PFSK-1 (cell line): ENCODE measurements around the gene CDC34.

Experiments used
- FOXP2 ChIP-seq: optimal IDR thresholded peaks from 2 replicates; pipeline ENCODE3; 2011; ENCODE audit warnings: borderline replicate concordance, control low read depth, inconsistent platforms; ENCODE audit not compliant: insufficient read depth; ENCODE audit errors: extremely low read length, extremely low read depth
- POLR2AphosphoS5 ChIP-seq: IDR thresholded peaks from 2 replicates; pipeline ENCODE4 v1.6.1; 2012; ENCODE audit warnings: low read depth, mild to moderate bottlenecking, control low read depth, low read length, moderate library complexity
- REST ChIP-seq, 2 experiments: IDR thresholded peaks; 2 replicates each; pipeline versions ENCODE4 v1.6.1 to v1.8.0; 2011 to 2012; ENCODE audit warnings: low read depth in 2 of 2, low read length in 2 of 2, control low read depth in 1 of 2, inconsistent platforms in 1 of 2, mild to moderate bottlenecking in 1 of 2, moderate library complexity in 1 of 2; ENCODE audit not compliant: insufficient read depth in 1 of 2
- SIN3A ChIP-seq: IDR thresholded peaks from 2 replicates; pipeline ENCODE4 v1.6.1; 2012; ENCODE audit warnings: mild to moderate bottlenecking, low read length, moderate library complexity, borderline replicate concordance; ENCODE audit not compliant: insufficient read depth
- TAF1 ChIP-seq: IDR thresholded peaks from 2 replicates; pipeline ENCODE4 v1.6.1; 2012; ENCODE audit warnings: low read length, control low read depth, borderline replicate concordance; ENCODE audit not compliant: insufficient read depth

DNA sequence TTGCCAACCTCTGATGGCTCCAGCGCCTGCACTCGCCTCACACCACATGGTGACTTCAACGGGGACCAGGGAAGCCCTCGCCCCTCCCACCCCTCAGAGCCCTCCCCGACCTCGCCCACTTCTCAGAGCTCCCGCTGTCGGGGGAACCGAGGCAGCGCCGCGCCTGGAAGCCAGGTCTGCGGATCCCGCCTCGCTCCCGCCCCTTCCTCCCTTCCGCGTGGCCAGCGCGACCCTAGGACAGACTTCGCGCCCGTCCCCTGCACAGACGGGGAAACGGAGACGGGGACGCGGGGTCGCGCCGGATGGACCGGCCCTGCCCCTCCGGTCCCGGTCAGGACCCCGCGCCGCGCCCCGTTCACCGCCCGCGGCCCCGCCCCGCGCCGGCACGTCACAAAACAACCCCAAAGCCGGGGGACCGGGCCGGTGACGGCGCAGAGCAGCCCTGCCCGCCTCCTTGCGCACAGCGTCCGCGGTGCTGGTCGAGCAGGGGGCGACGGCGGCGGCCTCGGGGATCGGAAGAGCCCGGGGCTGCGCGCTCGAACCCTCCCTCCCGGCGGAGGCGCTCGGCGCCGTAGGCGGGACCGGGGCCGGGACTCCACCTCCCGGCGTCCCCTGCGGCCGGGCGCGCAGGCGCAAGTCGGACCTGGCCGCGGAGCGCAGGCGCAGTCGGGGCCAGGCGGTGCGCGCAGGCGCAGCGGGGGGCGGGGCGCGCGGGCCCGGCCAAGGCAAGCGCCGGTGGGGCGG, 379 bp upstream of the CDC34 start:
- no peak for TF ChIP-seq FOXP2
- TF ChIP-seq TAF1, result peak; percentile 60; the same call in 1 of the 2 replicates
- TF ChIP-seq SIN3A, result peak; percentile 79; the same call in 1 of the 2 replicates
- TF ChIP-seq POLR2AphosphoS5, result no peak; the same call in 1 of the 2 replicates
- TF ChIP-seq REST (IDR thresholded peaks at IDR 0.05; ENCODE audit: insufficient read depth in 1 of 2, low read depth in 2 of 2, low read length in 2 of 2), result no peak
